WI38 (cell line): ENCODE measurements around the gene MIGA2.

Experiments
- H3K4me3 ChIP-seq: 2 replicates; pipeline ENCODE4 v1.5.1; 2011; ENCODE audit warnings: low read depth, mild to moderate bottlenecking, control low read depth, low read length
- CTCF ChIP-seq: IDR thresholded peaks from 2 replicates; pipeline ENCODE4 v1.5.1; 2012; ENCODE audit warnings: low read depth, mild to moderate bottlenecking, control low read depth, low read length

Gene MIGA2

GRCh38 chr9:129023908-129024233 is 12.6 kb upstream of the MIGA2 start:
- TF ChIP-seq CTCF = no peak
- H3K4me3 ChIP-seq = no peak overlapping the region

GRCh38 chr9:129026442-129027223 is 9.8 kb upstream of the MIGA2 start:
- TF ChIP-seq CTCF = no peak
- H3K4me3 ChIP-seq = peak overlapping the region; percentile 79

GRCh38 chr9:129027224-129027684 is 9.2 kb upstream of the MIGA2 start:
- H3K4me3 ChIP-seq = peak overlapping the region; percentile 79
- no peak for TF ChIP-seq CTCF

GRCh38 chr9:129027685-129028191 is 8.7 kb upstream of the MIGA2 start:
- no peak for TF ChIP-seq CTCF
- H3K4me3 ChIP-seq = peak overlapping the region; percentile 79

- TF ChIP-seq CTCF = peak; percentile 75
- H3K4me3 ChIP-seq = peak within 1 kb of the TSS; percentile 79
Observed at GRCh38 chr9:129028192-129028966, 8.0 kb upstream of the MIGA2 start, which contains the start of gene SH3GLB2. TSS of gene SH3GLB2 (minus strand) at chr9:129028331. CDS start at chr9:129028154, 177 bp downstream.

- no peak for TF ChIP-seq CTCF
- H3K4me3 ChIP-seq = no peak overlapping the region
Observed at GRCh38 chr9:129030191-129030590, 6.2 kb upstream of the MIGA2 start.

- TF ChIP-seq CTCF = no peak
- no peak overlapping the region for H3K4me3 ChIP-seq
Observed at GRCh38 chr9:129031514-129031913, 4.9 kb upstream of the MIGA2 start.
